Body of pancreas (tissue), 4 donors: Measurements from ENCODE around the gene MMP14. TPM values are rescaled to one million over a fixed set of nuclear protein-coding genes. Genes with fewer than 3 reads are reported as not detected.

Experiments
- ATAC-seq: fragments of 150-250 bp; one replicate; pipeline ENCODE4 v1.9.1; 2016
- DNase-seq, 4 donors: peaks; one replicate each; pipeline ENCODE4 v3.0.0-alpha.2; 2019
- H3K27ac ChIP-seq, 4 donors: fragments of 200-600 bp; sonication (generic); 1 replicate in 3 of 4; 2 replicates in 1 of 4; pipeline versions ENCODE4 v1.5.1 to v1.6.1; 2016 to 2019; ENCODE audit warnings: mild to moderate bottlenecking in 1 of 4, mixed read lengths in 1 of 4, moderate library complexity in 1 of 4
- H3K27me3 ChIP-seq, 2 donors: fragments of 200-600 bp; sonication (generic); one replicate each; pipeline ENCODE4 v1.6.0; 2016; ENCODE audit warnings: mild to moderate bottlenecking in 1 of 2
- H3K36me3 ChIP-seq, 2 donors: fragments of 200-600 bp; sonication (generic); replicated peaks in 1 of 2; 2 replicates each; pipeline ENCODE4 v1.5.1; 2016; ENCODE audit warnings: low read depth in 2 of 2; ENCODE audit not compliant: insufficient read depth in 1 of 2
- H3K4me1 ChIP-seq: fragments of 200-600 bp; sonication (generic); one replicate; pipeline ENCODE4 v1.6.0; 2016
- H3K4me3 ChIP-seq, 2 donors: fragments of 200-600 bp; sonication (generic); 1 replicate in 1 of 2; 2 replicates in 1 of 2; pipeline ENCODE4 v1.5.1; 2016 to 2019
- H3K9me3 ChIP-seq, 3 donors: fragments of 200-600 bp; sonication (generic); 1 replicate in 2 of 3; 2 replicates in 1 of 3; pipeline ENCODE4 v1.5.1; 2016
- CTCF ChIP-seq, 7 experiments: fragments of 450-650 bp in 4 of 7; fragments of 200-600 bp in 3 of 7; sonication (generic) in 3 of 7; IDR thresholded peaks; one replicate each; pipeline ENCODE4 v1.5.1; 2016 to 2019; ENCODE audit warnings: antibody characterized with exemption in 7 of 7
- POLR2A ChIP-seq, 3 donors: fragments of 450-650 bp; IDR thresholded peaks; one replicate each; pipeline ENCODE4 v1.6.1; 2016; ENCODE audit warnings: antibody characterized with exemption in 3 of 3, mild to moderate bottlenecking in 2 of 3
- WGBS, 2 donors: methylation state at CpG; one replicate each; pipeline ENCODE4 v1.1.5; 2017; 5-methylcytosine and 5-hydroxymethylcytosine counted together
- intact Hi-C: fragments of 100-400 bp; cut with DNase I; formaldehyde crosslinking; loops from one replicate; pipeline ENCODE4 v1.15.1; 2023
- total RNA-seq, 2 donors: library from RNA; depleted of rRNA; stranded (reverse); fragments of >200 nt; gene quantifications; one replicate each; pipeline ENCODE4 v1.1.0, GENCODE V29; 2016

MMP14 gene
- total RNA-seq, 2 donors from 2014 or later = 55.3 to 65.3 TPM

GRCh38 chr14:22793976-22794375 is 42.4 kb upstream of the MMP14 start:
- no peak overlapping the region for H3K4me3 ChIP-seq
- no peak overlapping the region for H3K27ac ChIP-seq
- no peak for DNase-seq
- TF ChIP-seq CTCF (IDR thresholded peaks at IDR 0.05) = no peak
- no peak for ATAC-seq
- H3K4me1 ChIP-seq = no peaks in the 10 kb centered on the region
- no peaks in the 10 kb centered on the region for H3K9me3 ChIP-seq
- intact Hi-C loops = no loop called here
- no peaks in the 10 kb centered on the region for H3K27me3 ChIP-seq
- H3K36me3 ChIP-seq = no peaks in the 10 kb centered on the region
- 72 to 76% methylated on average over 5 of the region's 5 CpGs for WGBS, 2 donors

GRCh38 chr14:22794551-22794951 is 41.8 kb upstream of the MMP14 start:
- Histone ChIP-seq H3K4me1 (no peaks in the 10 kb centered on the region), H3K9me3 (no peaks in the 10 kb centered on the region), H3K27me3 (no peaks in the 10 kb centered on the region), H3K27ac (no peak overlapping the region), H3K4me3 (no peak overlapping the region), H3K36me3 (no peaks in the 10 kb centered on the region)
- no peak for TF ChIP-seq CTCF (IDR thresholded peaks at IDR 0.05)
- no peak for TF ChIP-seq POLR2A (IDR thresholded peaks at IDR 0.05)
- intact Hi-C loops = no loop called here
- WGBS, 2 donors = 69 to 80% methylated on average over 3 to 7 of the region's 7 CpGs
- ATAC-seq (no peak), DNase-seq (no peak)

DNA sequence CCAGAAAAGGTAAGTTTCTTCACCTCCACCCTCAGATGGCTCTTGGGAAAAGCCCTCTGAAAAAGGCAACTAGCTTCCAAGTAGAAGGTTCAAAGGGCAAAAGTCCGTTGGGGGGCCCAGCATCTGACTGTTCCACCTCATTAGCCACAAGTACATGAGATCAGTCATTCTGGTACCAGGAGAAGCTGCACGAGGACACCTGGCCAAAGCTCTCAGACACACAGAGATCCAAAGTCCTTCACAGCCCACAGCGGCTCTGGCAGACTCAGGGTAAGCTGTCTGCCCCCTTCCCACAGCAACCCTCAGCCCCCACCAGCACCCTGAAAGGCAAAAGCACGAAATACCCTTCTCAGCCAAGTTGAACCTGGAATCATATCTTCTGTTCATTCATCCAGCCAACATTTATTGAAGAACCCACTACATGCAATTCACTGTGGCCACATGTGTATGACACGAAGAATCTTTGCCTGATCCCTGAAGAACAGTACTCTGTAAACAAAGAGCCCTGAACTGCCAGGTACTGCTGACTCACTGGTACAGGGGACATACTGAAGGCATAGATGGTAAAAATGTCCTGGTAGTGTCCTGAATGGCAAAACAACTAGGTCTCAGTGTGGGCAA is 40.2 kb upstream of the MMP14 start:
- Histone ChIP-seq H3K4me1 (no peaks in the 10 kb centered on the region), H3K36me3 (no peaks in the 10 kb centered on the region), H3K4me3 (no peak overlapping the region), H3K9me3 (no peaks in the 10 kb centered on the region), H3K27ac (no peak overlapping the region), H3K27me3 (no peaks in the 10 kb centered on the region)
- TF ChIP-seq CTCF (IDR thresholded peaks at IDR 0.05) = no peak
- intact Hi-C loops = no loop called here
- 65 to 76% methylated on average over 5 of the region's 5 CpGs for WGBS, 2 donors
- ATAC-seq (no peak), DNase-seq (no peak)

GRCh38 chr14:22797017-22797917 is 39.1 kb upstream of the MMP14 start:
- Histone ChIP-seq H3K9me3 (no peaks in the 10 kb centered on the region), H3K4me3 (no peak overlapping the region), H3K36me3 (no peaks in the 10 kb centered on the region), H3K27ac (no peak overlapping the region), H3K4me1 (no peaks in the 10 kb centered on the region), H3K27me3 (no peaks in the 10 kb centered on the region)
- ATAC-seq (no peak), DNase-seq (no peak)
- 35 to 40% methylated on average over 5 of the region's 5 CpGs for WGBS, 2 donors
- TF ChIP-seq POLR2A (IDR thresholded peaks at IDR 0.05) = no peak
- no peak for TF ChIP-seq CTCF (IDR thresholded peaks at IDR 0.05)
- intact Hi-C loops = no loop called here
